Ectodermal cell (in vitro differentiated cells): ENCODE results near the gene SMOC2.

Experiments
- H3K27ac ChIP-seq: 2 replicates; pipeline ENCODE4 v1.7.0; 2013; ENCODE audit warnings: mild to moderate bottlenecking, low read depth, low read length; ENCODE audit not compliant: insufficient read depth, poor library complexity, severe bottlenecking
- H3K27me3 ChIP-seq: 2 replicates; pipeline ENCODE4 v1.7.0; 2013; ENCODE audit warnings: mild to moderate bottlenecking, low read length; ENCODE audit not compliant: insufficient read depth, control insufficient read depth, poor library complexity, severe bottlenecking
- H3K36me3 ChIP-seq: one replicate; pipeline ENCODE4 v1.7.0; 2013; ENCODE audit warnings: low read length; ENCODE audit not compliant: control insufficient read depth, insufficient read depth
- H3K4me1 ChIP-seq: one replicate; pipeline ENCODE4 v1.7.0; 2013; ENCODE audit warnings: low read length; ENCODE audit not compliant: control insufficient read depth, insufficient read depth
- H3K4me3 ChIP-seq: 2 replicates; pipeline ENCODE4 v1.7.0; 2013; ENCODE audit warnings: low read depth, low read length, control low read depth; ENCODE audit not compliant: insufficient read depth
- H3K9me3 ChIP-seq: 2 replicates; pipeline ENCODE4 v1.7.0; 2013; ENCODE audit warnings: mild to moderate bottlenecking, low read length, moderate library complexity; ENCODE audit not compliant: control insufficient read depth
- WGBS, 2 experiments: methylation state at CpG; one replicate each; pipeline ENCODE4 v1.1.7; 2013; ENCODE audit warnings: missing lambda C conversion rate in 2 of 2; 5-methylcytosine and 5-hydroxymethylcytosine counted together

SMOC2 gene

DNA sequence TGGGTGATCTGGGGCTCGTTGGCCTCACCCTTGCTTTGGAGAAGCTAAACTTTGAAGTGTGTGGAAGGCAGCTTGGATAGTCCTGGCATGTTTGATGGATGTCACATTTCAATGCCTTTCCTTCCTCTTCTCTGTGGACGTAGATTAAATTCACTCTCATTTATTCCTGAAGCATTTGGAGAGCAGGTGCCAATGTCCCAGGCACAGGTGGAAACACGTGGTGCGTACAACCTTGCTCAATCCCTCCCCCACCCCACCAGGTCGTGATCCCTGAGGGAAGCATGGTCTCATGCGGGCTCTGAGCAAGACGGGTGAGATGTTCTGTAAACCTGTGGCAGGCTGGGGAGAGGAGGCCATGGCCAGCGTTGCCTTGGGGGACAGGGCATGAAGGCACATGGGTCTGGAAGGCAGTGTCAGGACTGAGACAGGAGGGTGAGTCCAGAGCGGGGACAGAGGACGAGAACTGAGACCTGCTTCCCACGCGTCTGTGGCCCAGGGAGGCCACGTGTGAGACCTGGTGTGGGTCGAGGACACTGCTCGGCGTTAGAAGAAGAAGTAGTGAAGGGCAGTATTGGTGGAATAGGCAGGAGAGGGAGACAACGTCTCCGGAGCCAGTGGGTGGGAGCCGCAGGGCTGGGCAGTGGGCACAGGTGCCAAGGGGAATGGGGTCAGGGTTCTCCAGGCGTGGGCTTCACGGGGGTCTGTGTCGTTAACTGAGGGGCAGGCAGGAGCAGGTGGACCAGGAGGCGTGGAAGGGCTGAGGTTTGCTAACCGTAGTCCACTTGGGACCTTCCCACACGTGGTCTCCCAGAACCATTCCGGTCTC is 34.4 kb downstream of the SMOC2 start:
- WGBS, 2 experiments, result 92 to 93% methylated on average over 26 of the region's 26 CpGs

DNA sequence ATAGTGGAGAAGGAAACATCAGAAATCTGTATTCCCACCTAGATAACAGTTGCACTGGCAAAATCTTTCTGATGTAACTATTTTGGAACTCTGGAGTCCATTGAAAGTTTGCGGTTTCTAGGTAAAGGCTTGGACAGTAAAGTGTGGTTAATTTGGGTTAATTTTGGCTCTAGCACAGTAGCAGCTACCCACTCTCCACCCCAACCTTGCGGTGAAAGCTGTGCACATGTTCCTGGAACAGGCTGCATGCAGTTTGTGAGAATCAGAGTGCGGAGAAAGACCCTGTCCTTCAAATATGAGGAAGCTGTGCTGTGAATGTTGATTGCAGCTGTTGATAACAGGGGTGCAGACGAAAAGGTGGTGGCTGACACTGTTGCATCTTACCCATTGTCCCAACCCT is 38.4 kb downstream of the SMOC2 start:
- H3K4me1 ChIP-seq, result no peaks in the 10 kb centered on the region
- H3K27ac ChIP-seq, result no peak overlapping the region
- WGBS, 2 experiments, result 94% methylated on average over 4 of the region's 4 CpGs
- H3K4me3 ChIP-seq, result no peak overlapping the region
- no peaks in the 10 kb centered on the region for H3K27me3 ChIP-seq
- no peaks in the 10 kb centered on the region for H3K9me3 ChIP-seq
- no peaks in the 10 kb centered on the region for H3K36me3 ChIP-seq

More for the DNA sequence above, 34.4 kb downstream of the SMOC2 start:
- no peak overlapping the region for H3K27ac ChIP-seq
- H3K36me3 ChIP-seq, result no peaks in the 10 kb centered on the region
- no peaks in the 10 kb centered on the region for H3K27me3 ChIP-seq
- no peaks in the 10 kb centered on the region for H3K9me3 ChIP-seq
- no peak overlapping the region for H3K4me3 ChIP-seq
- H3K4me1 ChIP-seq, result no peaks in the 10 kb centered on the region

DNA sequence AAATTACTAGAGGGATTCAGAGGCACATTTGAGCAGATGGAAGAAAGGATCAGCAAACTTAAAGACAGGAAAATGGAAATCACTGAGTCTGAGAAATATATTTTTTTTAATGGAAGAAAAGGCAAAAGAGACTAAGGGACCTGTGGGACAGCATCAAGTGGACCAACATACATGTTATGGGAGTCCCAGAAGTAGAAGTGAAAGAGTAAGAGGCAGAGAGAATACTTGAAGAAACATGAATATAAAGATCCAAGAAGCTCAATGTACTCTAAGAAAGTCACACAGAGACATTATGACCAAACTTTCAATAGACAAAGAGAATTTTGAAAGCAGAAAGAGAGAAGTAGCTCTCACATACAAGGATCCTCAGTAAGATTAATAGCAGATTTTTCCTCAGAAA is 39.5 kb downstream of the SMOC2 start:
- no peaks in the 10 kb centered on the region for H3K9me3 ChIP-seq

DNA sequence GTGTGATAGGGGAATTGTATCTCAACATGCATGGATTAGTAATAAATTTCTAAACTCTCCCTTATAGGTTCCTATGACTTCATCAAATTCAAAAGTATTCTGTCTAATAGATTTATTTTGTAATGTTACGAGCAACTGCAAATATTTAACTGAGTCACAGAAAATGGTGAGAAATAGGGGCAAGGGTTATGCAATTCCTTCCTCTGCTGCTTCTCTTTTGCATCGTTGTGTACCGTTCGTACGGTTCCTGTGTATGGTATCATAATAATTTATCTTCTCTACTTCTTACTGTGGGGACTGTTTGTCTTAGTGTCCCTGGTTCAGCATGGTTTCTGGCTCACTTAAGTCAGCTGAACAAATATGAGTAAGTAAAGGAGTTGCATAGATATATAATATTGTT is 44.8 kb downstream of the SMOC2 start:
- H3K9me3 ChIP-seq, result no peaks in the 10 kb centered on the region
- no peaks in the 10 kb centered on the region for H3K27me3 ChIP-seq
- no peaks in the 10 kb centered on the region for H3K36me3 ChIP-seq
- WGBS, 2 experiments, result 100% methylated on average over 1 of the region's 5 CpGs
- no peaks in the 10 kb centered on the region for H3K4me1 ChIP-seq
- no peak overlapping the region for H3K27ac ChIP-seq
- H3K4me3 ChIP-seq, result no peak overlapping the region

More for the DNA sequence above, 39.5 kb downstream of the SMOC2 start:
- Histone ChIP-seq H3K36me3 (no peaks in the 10 kb centered on the region), H3K4me3 (no peak overlapping the region), H3K4me1 (no peaks in the 10 kb centered on the region), H3K27ac (no peak overlapping the region), H3K27me3 (no peaks in the 10 kb centered on the region)

DNA sequence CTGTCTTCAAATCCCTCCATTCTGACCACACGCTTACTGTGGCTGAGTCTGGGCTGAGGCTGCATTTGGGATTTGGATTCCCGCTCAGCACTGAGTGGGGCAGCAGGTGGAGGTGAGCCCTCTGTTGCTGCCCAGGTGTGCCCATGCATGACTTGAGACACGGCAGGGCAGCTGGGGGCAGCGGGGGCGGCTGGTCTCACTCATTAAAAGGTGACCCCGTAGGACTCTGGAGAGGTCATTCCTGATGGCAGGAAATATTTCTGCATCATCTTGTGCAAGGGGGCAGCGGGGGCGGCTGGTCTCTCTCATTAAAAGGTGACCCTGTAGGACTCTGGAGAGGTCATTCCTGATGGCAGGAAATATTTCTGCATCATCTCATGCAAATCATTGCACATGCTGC is 49.8 kb downstream of the SMOC2 start:
- no peaks in the 10 kb centered on the region for H3K9me3 ChIP-seq
- 96 to 97% methylated on average over 8 of the region's 8 CpGs for WGBS, 2 experiments
- no peak overlapping the region for H3K27ac ChIP-seq
- no peak overlapping the region for H3K4me3 ChIP-seq
- H3K27me3 ChIP-seq, result no peaks in the 10 kb centered on the region
- H3K4me1 ChIP-seq, result no peaks in the 10 kb centered on the region
- no peaks in the 10 kb centered on the region for H3K36me3 ChIP-seq

DNA sequence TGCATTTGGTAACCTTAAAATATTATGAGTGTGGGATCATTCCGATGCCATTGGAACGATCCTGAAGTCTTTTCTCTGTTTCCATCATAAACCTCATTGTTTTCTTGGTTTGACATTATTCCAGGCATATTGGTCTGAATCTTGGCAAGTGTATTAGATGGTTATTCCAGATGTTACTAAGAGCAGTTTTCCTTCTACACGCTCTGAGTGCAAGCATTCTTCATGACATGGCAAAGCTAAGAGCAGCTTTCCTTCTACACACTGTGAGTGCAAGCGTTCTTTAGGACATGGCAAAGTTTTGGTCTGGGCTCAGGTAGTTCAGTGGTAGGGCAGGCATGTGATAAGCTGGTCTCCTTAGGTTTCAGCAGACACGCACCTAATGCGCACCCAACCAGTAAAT is 53.0 kb downstream of the SMOC2 start:
- Histone ChIP-seq H3K4me1 (no peaks in the 10 kb centered on the region), H3K4me3 (no peak overlapping the region), H3K27ac (no peak overlapping the region), H3K9me3 (no peaks in the 10 kb centered on the region), H3K27me3 (no peaks in the 10 kb centered on the region), H3K36me3 (no peaks in the 10 kb centered on the region)
- WGBS, 2 experiments, result 94 to 97% methylated on average over 6 of the region's 6 CpGs

DNA sequence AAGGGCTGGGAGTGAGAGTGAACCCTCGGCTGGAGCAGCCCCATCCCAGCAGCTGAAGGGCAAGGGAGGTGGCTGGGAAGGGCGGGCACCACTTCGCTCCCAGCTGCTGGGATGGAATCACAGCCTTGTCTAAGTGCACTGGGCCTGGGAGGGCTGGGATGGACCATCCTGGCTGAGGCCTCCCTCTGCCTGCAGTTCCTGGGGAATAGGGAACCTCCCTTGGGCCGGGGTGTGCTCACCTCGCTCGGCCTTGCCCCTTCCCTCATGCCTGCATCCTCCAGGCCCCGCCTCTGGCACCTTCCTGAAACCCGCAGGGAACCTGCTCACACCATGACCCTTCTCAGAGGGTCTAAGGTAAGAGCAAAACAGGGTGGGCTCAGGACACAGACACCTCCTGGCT is 53.7 kb downstream of the SMOC2 start:
- Histone ChIP-seq H3K27ac (no peak overlapping the region), H3K9me3 (no peaks in the 10 kb centered on the region), H3K4me3 (no peak overlapping the region), H3K36me3 (no peaks in the 10 kb centered on the region), H3K4me1 (no peaks in the 10 kb centered on the region), H3K27me3 (no peaks in the 10 kb centered on the region)
- 91 to 94% methylated on average over 8 of the region's 8 CpGs for WGBS, 2 experiments

DNA sequence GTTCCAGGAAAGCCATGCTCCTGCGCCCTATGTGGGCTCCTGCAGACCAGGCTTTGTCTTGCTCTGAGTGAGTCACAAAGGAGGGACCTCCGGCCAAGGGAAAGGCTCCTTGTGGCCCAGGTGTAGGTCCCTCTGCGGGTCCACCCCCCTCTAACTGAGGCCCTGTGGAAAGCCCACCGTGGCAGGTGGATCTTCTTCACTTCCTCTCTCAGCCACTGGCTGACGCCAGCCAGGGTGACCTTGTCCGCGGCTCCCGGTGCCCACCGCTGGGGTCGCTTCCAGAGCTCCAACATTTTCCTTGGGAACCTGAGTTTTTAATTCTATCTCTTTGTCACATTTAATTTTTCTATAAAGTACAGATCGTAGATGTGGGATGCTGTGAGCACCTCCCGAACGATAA is 54.1 kb downstream of the SMOC2 start:
- Histone ChIP-seq H3K9me3 (no peaks in the 10 kb centered on the region), H3K27me3 (no peaks in the 10 kb centered on the region), H3K4me1 (no peaks in the 10 kb centered on the region), H3K36me3 (no peaks in the 10 kb centered on the region), H3K4me3 (no peak overlapping the region), H3K27ac (no peak overlapping the region)
- 93 to 94% methylated on average over 13 of the region's 13 CpGs for WGBS, 2 experiments

DNA sequence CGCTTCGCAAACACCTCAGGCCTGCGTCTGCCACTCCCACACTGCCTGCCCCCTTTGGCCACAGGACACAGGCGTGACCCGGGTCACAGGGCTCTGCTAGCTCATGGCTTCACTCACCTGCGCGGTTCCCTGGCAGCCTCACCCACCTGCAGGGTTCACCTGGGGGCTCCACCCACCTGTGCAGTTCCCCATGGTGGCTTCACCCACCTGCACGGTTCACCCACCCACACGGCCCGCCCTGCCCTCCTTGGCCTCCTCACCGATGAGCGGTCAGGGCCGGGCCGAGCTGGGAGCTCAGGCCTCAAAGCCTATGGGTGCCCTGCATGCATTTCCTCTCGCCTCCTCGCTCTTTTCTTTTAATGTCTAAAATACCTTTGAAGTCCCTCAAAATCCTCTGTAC is 54.7 kb downstream of the SMOC2 start:
- no peaks in the 10 kb centered on the region for H3K36me3 ChIP-seq
- no peaks in the 10 kb centered on the region for H3K9me3 ChIP-seq
- H3K27me3 ChIP-seq, result no peaks in the 10 kb centered on the region
- 92 to 94% methylated on average over 16 of the region's 16 CpGs for WGBS, 2 experiments
- no peaks in the 10 kb centered on the region for H3K4me1 ChIP-seq
- H3K4me3 ChIP-seq, result no peak overlapping the region
- H3K27ac ChIP-seq, result no peak overlapping the region

DNA sequence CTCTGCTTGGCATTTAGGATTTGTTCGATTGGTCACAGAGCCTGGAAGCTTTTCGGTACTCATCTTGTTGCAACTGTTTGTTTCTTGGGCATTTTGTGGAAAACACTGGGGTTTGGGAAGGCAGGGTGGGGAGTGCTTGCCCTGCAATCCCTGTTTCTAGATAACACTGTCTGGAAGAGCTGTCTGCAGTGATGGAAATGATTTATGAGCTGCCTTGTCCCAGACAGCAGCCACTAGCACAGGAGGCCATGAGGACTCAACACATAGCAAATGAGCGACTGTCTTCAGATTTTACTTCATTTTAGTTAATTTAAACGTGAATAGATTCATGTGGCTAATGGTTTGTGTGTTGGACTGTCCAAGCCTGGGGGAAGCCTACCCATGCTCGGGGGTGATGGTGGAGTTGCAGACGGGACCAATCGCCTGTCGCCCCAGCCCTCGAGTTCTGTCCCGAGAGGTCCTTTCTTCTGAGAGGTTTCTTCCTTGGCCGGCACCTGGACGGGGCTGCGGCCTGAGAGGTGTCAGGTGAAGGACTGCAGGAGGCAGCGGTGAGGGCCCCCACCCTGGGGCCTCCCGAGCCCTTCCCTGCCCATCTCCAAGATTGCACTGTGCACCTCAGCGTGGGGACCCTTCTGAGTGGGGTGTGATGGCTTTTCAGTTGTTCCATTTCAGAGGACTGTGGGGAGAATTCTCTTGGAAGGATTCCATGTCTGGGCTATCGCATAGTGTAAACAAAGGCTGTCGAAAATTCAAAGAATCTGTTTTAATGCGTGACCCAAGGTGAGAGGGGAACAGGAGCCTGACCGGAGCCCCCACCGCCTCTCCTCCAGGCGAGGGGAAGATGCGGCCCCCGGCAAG is 55.4 kb downstream of the SMOC2 start:
- Histone ChIP-seq H3K27ac (no peak overlapping the region), H3K4me3 (no peak overlapping the region), H3K36me3 (no peaks in the 10 kb centered on the region), H3K4me1 (no peaks in the 10 kb centered on the region), H3K9me3 (no peaks in the 10 kb centered on the region), H3K27me3 (no peaks in the 10 kb centered on the region)
- WGBS, 2 experiments, result 89 to 91% methylated on average over 24 of the region's 24 CpGs
